ENCODE measurements around the gene ACTN1.

The ACTN1 gene

GRCh38 chr14:68951035-68951797, 27.9 kb downstream of the ACTN1 start:
- peak; percentile 66 to 68 for DNase-seq (ENCODE audit: low read depth in 2 of 2)

GRCh38 chr14:68950111-68950510, 29.0 kb downstream of the ACTN1 start:
- no peak for DNase-seq (ENCODE audit: low read depth in 2 of 2)

GRCh38 chr14:68949601-68949965, 29.5 kb downstream of the ACTN1 start:
- DNase-seq (ENCODE audit: low read depth in 2 of 2) = no peak

- no peak for DNase-seq (ENCODE audit: low read depth in 2 of 2)
Measured at GRCh38 chr14:68948686-68949600, 30.2 kb downstream of the ACTN1 start.

GRCh38 chr14:68947802-68948201, 31.3 kb downstream of the ACTN1 start:
- no peak for DNase-seq (ENCODE audit: low read depth in 2 of 2)

DNA sequence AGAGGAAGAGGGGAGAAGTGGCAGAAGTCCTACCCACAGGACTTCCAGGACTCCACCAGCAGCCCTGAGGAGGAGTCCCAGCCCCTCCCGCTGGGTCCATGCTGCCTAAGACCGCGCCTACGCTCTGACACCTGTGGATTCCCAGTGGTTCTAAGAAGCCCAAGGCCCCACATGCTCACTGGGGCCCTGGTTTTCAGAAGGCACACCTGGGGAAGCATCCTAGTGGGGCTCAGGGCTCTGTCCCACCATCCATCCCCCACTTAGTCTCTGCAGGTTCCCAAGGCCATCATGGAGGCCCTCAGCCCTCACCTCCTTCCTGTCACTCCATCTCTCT, 32.6 kb downstream of the ACTN1 start:
- DNase-seq (ENCODE audit: low read depth in 2 of 2) = no peak

DNA sequence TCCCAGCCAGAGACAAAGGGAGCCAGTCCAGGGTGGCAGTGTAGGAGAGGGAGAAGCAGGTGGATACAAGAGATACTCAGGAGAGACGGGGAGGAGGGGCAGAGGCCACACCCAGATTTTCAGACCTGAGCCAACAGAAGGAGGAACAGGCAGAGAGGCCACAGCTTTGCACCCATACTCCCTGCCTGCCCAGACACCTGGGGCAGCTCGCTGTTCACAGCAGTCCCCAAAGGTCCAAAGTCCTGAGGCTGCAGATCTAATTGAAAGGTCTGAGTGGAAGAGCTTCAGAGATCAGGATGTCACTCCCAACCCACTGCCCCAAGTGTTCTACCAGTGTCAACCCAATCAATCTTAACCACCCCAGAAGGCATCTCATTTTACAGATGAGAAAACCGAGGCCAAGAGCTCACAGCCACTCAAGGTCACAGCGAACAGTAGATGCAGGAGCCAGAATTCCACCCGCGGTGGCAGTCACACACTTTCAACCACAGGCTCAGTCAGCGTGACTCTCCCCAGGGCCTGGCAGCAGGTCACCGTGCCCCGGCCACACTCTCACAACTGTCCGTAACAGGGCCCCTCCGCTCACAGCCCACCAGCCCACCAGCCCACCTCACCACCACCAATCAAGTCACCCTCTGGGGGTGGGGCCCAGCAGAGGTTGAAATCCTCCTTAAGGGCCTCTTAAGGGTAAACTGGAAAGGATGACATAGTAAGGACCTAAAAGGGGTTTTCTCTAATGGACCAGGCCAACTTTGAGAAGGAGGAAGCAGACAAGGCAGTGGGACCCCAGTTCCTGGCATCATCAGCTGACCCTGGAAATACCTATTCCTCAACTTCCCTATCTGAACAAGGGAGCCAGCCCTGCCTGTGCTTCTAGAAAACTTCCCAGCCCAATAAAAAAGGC, 33.3 kb downstream of the ACTN1 start:
- DNase-seq (ENCODE audit: low read depth in 2 of 2) = no peak

DNA sequence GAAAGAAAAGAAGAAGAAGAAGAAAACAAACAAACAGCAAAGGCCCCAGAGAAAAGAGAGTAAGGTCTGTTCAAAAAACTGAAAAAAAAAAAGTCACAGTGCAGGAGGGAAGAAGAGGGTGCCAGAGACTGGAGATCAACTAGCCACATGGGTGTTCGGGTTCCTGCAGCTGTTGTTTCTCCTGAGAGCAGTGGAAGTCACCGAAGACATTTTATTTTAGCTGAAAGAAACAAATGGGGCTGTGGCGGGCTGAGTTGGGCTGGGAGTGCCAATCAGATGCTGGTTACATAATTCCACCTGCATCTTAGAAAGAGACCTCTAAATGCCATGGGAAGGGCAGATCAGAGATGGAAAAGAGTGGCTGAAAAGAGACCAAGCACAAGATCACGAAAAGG, 33.9 kb downstream of the ACTN1 start:
- DNase-seq (ENCODE audit: low read depth in 2 of 2) = no peak

GRCh38 chr14:68944162-68944561, 34.9 kb downstream of the ACTN1 start:
- DNase-seq (ENCODE audit: low read depth in 2 of 2) = no peak

DNA sequence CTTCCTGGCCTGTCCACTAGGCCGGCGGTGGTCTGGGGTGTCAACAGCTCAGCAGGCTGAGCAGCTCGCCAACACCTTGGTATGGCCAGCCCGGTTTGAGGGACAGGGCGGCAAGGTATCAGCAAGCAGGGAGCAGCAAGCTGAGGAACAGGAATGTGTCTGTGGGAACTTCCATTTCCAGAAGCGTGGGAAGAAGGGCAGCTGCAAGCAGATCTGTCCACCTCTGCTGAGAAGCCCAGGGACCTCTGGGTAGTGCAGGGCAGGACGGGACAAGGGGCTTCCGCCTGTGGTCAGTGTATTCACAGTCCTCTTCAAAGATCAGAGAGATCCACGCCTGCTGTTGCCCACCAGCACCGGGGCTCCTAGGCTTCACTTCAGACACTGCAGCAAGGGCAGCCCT, 36.0 kb downstream of the ACTN1 start:
- DNase-seq (ENCODE audit: low read depth in 2 of 2) = no peak

DNA sequence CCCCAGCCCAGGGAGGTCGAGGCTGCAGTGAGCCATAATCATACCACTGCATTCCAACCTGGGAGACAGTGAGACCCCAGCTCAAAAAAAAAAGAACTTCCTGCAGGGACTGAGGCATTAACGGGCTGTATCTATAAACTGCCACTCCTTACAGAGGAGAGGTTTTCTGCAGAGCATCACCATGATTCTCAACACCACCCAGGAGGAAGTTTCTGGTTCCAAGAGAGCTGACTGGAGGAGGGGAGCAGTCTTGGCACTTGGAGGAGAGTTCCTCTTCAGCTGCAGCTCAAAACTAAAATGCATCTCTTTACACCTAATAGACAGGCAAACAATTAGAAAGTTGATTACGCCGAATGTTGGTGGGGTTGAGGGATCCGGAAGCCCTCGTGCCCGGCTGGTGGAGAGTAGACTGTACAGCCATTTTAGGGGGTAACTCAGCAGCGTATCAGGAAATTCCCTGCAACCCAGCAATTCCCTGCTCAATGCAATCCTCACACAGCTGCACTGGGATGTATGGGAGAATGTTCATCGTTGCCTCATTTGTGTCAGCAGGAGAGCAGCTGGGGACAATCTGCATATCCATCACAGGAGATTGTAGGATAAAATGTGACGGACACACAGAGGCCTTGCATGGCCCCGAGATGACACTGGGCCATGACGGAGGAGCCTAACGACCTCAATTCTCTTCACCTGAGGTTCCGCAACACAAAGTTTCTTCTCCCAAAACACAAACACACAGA, 36.6 kb downstream of the ACTN1 start:
- no peak for DNase-seq (ENCODE audit: low read depth in 2 of 2)

DNA sequence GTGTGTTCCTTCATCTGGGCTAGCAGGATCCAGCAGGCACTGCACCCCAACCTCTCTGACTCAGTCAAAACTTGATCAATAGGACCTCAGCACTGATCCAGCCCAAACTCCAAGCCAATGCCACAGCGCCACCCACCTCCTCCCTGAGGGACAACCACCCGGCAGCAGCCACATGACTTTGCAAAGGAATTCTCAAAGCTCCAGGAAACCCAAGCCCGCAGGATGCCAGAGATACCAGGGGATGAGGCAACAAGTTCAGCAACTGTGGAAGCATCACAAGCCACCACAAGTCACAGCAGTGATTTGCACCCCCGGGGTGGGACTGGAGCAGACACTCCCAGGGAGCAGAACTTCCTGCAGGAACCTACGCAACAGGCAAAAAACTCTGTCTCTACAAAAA, 37.3 kb downstream of the ACTN1 start:
- DNase-seq (ENCODE audit: low read depth in 2 of 2) = peak; percentile 57 to 62

- DNase-seq (ENCODE audit: low read depth in 2 of 2) = no peak
Measured at GRCh38 chr14:68940614-68941185, 38.4 kb downstream of the ACTN1 start.

DNA sequence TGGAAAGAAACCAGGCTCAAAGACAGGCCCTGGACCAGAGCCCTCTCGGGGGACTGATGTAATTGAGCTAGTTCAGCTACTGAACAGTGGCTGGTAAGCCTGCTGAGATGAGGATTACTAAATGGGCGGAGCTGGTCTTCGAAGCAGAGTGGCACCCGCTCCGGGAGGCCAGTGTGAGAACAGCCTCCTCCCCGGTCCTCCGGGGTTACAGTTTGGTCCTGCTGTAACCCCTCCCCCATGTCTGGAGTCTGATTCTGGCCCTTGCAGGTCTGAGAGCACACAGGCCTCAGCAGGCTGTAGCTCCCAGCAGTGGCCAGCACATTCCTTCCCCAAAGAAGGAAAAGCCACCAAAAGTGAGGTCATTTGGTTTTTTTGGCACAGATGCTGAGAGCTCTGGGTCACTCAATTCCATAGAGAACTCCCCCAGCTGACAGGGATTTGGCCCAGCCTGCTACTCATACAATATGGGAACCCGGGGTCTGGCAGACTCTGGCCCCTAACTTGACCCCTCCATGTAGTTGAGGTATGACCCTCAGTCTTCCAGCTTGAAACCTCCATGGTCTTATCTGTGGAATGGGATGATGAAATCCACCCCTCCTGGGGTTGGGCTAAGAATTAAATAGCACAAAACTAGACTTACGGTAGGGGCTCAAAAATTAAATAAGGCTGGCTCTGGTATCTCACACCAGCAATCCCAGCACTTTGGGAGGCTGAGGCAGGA, 39.0 kb downstream of the ACTN1 start:
- peak; percentile 66 to 74 for DNase-seq (ENCODE audit: low read depth in 2 of 2)

- no peak for DNase-seq (ENCODE audit: low read depth in 2 of 2)
Measured at GRCh38 chr14:68939181-68939892, 39.8 kb downstream of the ACTN1 start.

GRCh38 chr14:68938271-68939150, 40.6 kb downstream of the ACTN1 start:
- DNase-seq (ENCODE audit: low read depth in 2 of 2) = no peak

DNA sequence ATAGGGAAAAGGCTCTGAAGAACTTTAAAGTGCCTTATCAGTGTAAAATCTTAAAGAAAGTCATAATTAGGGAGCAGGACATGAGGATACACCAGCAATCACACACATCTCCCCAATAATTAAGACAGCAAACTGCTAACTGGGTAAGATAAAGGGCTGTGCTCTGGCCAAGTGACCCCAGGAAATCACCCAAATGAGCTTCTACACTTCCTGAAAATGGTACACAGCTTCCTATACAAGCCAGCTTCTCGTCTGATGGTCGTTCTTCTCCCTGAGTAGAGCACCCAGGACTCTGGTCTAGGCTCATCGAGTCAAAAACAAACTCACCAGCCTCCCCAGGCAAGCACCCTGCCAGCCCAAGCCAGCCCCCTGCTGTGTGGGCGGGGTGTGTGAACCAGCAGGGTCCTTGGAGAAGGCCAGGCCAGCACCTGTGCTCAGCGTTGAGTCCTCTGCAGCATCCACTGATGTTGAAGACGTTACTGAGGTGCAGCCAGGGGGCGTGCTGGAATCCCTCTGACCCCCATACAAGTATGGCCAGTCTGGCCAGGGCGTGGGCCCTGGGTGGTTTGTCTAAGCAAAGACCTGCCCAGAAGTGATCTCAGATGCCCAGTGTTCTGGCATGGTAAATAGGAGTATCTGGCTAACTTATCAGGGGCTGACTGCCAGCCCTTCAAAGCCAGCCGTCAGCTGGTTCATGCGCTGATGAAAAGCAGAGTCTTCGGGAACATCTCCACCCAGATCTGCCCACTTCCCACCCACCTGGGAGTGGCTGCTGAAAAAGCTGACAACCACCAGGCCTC, 41.4 kb downstream of the ACTN1 start:
- DNase-seq (ENCODE audit: low read depth in 2 of 2) = no peak

DNA sequence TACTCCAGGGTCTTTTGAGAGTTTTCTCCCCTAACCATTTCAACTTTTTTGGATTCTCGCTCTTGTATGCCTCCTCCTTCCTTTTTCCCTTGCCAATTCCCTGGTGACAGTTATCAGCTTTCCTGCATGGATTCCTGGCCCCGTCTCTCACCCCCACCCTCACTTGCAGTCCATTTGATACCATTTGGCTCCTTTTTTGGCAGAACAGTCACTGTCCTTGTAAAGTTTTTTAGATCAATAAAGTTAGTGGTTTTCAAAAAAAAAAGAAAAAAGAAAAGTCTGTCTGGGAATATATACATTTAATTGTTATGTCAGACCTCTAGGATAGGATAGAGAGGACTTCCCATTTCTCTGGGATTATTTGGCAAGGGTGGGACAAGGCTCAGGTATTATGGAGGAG, 42.1 kb downstream of the ACTN1 start:
- no peak for DNase-seq (ENCODE audit: low read depth in 2 of 2)

Measured in fibroblast of skin of left biceps (primary cell).